ENCODE results near the gene SMIM35. TPM values are rescaled to one million over a fixed set of nuclear protein-coding genes. Genes with fewer than 3 reads are reported as not detected.

The SMIM35 gene
- total and polyA plus RNA-seq, 2 donors (not counting 1 experiment from before 2014, with no cell fraction given) = not detected

DNA sequence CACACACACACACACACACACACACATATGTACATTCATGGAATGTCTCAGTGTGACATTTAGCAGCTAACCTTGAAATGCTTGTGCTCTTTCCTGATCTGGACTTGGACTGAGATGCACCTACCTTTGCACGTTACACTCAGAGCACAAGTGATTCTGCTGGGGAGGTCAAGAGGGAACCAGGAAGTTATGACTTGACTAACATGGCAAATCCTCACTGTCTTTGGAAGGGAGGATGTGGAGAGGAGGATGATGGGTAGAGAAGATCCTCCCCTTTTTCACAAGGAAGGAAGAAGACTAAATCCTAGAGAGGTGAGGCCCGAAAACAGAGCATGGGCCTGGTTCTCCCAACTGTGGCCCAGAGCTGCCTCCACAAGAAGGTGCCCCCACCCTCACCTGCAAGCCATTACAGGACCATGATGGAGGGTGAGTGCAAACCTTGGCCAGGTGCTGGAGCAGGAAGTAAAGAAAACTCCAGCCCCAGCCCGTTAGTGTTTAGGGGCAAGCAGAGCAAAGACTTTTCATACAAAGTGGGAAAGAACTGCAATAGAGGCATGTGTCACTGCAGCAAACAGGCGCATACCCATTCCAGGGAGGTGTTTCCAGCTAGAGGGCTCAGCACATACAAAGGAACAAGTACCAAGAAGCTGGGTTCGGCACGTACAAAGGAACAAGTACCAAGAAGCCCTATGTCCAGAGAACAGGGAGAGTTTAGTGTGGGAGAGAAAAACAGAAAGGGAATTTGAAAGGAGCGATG lies 39.5 kb upstream of the SMIM35 start:
- Histone ChIP-seq H3K4me1 (ENCODE audit: control insufficient read depth, extremely low read depth, insufficient read depth, low read length) (no peaks in the 10 kb centered on the region), H3K4me2 (ENCODE audit: extremely low read depth, insufficient read depth, low read length) (no peak overlapping the region), H3K27me3 (ENCODE audit: control insufficient read depth, insufficient read depth, low read length) (no peaks in the 10 kb centered on the region), H3K4me3 (replicated peaks in 1 of 4; ENCODE audit: control extremely low read depth in 1 of 4, insufficient read depth in 1 of 4, low read depth in 3 of 4, low read length in 4 of 4) (no peak overlapping the region), H3K9me3 (ENCODE audit: control insufficient read depth, insufficient read depth, low read depth, low read length) (no peaks in the 10 kb centered on the region), H3K27ac (ENCODE audit: insufficient read depth, low read length) (no peak overlapping the region), H3K79me2 (ENCODE audit: control insufficient read depth, insufficient read depth, low read length) (no peaks in the 10 kb centered on the region), H3K9ac (ENCODE audit: insufficient read depth, low read length) (no peak overlapping the region), H4K20me1 (ENCODE audit: control insufficient read depth, extremely low read depth, insufficient read depth, low read length) (no peaks in the 10 kb centered on the region), H3K36me3 (ENCODE audit: control insufficient read depth, insufficient read depth, low read length) (no peaks in the 10 kb centered on the region), H2AFZ (ENCODE audit: low read length) (no peak overlapping the region)
- peak in 1 of 2 donors; percentile 6 for DNase-seq (ENCODE audit: low read depth in 2 of 2)
- TF ChIP-seq EZH2 (IDR thresholded peaks at IDR 0.05; ENCODE audit: low read length, missing control alignments) = no peak
- TF ChIP-seq, protein P1, sequence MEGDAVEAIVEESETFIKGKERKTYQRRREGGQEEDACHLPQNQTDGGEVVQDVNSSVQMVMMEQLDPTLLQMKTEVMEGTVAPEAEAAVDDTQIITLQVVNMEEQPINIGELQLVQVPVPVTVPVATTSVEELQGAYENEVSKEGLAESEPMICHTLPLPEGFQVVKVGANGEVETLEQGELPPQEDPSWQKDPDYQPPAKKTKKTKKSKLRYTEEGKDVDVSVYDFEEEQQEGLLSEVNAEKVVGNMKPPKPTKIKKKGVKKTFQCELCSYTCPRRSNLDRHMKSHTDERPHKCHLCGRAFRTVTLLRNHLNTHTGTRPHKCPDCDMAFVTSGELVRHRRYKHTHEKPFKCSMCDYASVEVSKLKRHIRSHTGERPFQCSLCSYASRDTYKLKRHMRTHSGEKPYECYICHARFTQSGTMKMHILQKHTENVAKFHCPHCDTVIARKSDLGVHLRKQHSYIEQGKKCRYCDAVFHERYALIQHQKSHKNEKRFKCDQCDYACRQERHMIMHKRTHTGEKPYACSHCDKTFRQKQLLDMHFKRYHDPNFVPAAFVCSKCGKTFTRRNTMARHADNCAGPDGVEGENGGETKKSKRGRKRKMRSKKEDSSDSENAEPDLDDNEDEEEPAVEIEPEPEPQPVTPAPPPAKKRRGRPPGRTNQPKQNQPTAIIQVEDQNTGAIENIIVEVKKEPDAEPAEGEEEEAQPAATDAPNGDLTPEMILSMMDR (conservative IDR thresholded peaks at IDR 0.05 in 1 of 2, IDR thresholded peaks at IDR 0.05 in 1 of 2; ENCODE audit: low read depth in 1 of 2, low read length in 2 of 2) = no peak

DNA sequence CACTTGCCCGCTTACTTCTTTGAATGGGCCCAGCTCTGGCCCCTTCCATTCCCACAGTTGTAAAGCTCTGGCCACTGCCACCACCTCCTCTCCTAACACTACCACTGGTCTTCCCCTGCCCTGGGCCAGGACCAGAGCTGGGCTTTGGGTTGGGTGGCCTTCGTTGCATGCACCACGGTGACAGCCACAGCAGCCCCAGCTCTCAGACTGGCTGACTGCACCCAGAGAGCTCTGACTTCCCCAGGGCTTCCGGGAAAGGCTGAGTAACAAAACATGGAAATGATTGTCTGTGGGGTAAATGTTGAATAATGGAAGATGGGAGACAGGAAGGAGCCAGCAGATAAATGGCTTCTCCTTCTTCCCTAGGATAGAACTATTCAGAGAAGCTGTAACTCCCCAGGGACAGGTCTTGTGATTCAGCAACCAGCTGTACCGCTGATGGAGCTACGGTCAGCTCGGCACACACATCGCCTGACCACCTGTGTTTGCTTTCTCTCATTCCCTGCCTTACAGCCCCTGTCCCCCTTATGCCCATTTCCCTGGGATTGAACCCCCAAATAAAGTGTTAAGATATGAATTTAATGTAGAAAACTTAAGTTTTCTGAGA lies 38.3 kb upstream of the SMIM35 start:
- no peak overlapping the region for H3K9ac ChIP-seq (ENCODE audit: insufficient read depth, low read length)
- H3K79me2 ChIP-seq (ENCODE audit: control insufficient read depth, insufficient read depth, low read length) = no peaks in the 10 kb centered on the region
- DNase-seq (ENCODE audit: low read depth in 2 of 2) = no peak
- H3K9me3 ChIP-seq (ENCODE audit: control insufficient read depth, insufficient read depth, low read depth, low read length) = no peaks in the 10 kb centered on the region
- H3K4me3 ChIP-seq (replicated peaks in 1 of 4; ENCODE audit: control extremely low read depth in 1 of 4, insufficient read depth in 1 of 4, low read depth in 3 of 4, low read length in 4 of 4) = no peak overlapping the region
- no peak overlapping the region for H3K4me2 ChIP-seq (ENCODE audit: extremely low read depth, insufficient read depth, low read length)
- no peak overlapping the region for H2AFZ ChIP-seq (ENCODE audit: low read length)
- no peaks in the 10 kb centered on the region for H3K4me1 ChIP-seq (ENCODE audit: control insufficient read depth, extremely low read depth, insufficient read depth, low read length)
- no peak overlapping the region for H3K27ac ChIP-seq (ENCODE audit: insufficient read depth, low read length)
- no peak for TF ChIP-seq EZH2 (IDR thresholded peaks at IDR 0.05; ENCODE audit: low read length, missing control alignments)
- TF ChIP-seq, protein P1 (conservative IDR thresholded peaks at IDR 0.05 in 1 of 2, IDR thresholded peaks at IDR 0.05 in 1 of 2; ENCODE audit: low read depth in 1 of 2, low read length in 2 of 2) = no peak
- no peaks in the 10 kb centered on the region for H3K27me3 ChIP-seq (ENCODE audit: control insufficient read depth, insufficient read depth, low read length)
- H3K36me3 ChIP-seq (ENCODE audit: control insufficient read depth, insufficient read depth, low read length) = no peaks in the 10 kb centered on the region
- H4K20me1 ChIP-seq (ENCODE audit: control insufficient read depth, extremely low read depth, insufficient read depth, low read length) = no peaks in the 10 kb centered on the region

DNA sequence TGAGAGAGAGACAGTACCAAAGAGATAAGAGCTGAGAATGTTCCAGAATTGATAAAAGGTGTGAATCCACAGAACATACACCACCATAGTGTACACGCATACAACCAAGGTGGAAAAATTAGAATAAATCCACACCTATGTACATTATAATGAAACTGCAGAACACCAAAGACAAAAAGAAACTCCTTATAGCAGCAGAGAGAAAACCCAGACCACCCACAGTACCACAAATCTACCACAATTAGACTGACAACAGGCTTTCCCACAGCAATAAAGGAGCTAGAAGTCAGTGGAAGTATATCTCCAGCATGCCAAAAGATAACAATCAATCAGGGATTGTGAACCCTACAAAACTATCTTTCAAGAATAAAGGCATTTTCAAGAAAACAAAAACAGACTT lies 34.0 kb upstream of the SMIM35 start:
- no peaks in the 10 kb centered on the region for H3K79me2 ChIP-seq (ENCODE audit: control insufficient read depth, insufficient read depth, low read length)
- no peak overlapping the region for H3K27ac ChIP-seq (ENCODE audit: insufficient read depth, low read length)
- no peak overlapping the region for H3K9ac ChIP-seq (ENCODE audit: insufficient read depth, low read length)
- H3K4me1 ChIP-seq (ENCODE audit: control insufficient read depth, extremely low read depth, insufficient read depth, low read length) = no peaks in the 10 kb centered on the region
- H3K36me3 ChIP-seq (ENCODE audit: control insufficient read depth, insufficient read depth, low read length) = no peaks in the 10 kb centered on the region
- DNase-seq (ENCODE audit: low read depth in 2 of 2) = no peak
- no peaks in the 10 kb centered on the region for H3K9me3 ChIP-seq (ENCODE audit: control insufficient read depth, insufficient read depth, low read depth, low read length)
- H3K4me2 ChIP-seq (ENCODE audit: extremely low read depth, insufficient read depth, low read length) = no peak overlapping the region
- H4K20me1 ChIP-seq (ENCODE audit: control insufficient read depth, extremely low read depth, insufficient read depth, low read length) = no peaks in the 10 kb centered on the region
- H2AFZ ChIP-seq (ENCODE audit: low read length) = no peak overlapping the region
- TF ChIP-seq EZH2 (IDR thresholded peaks at IDR 0.05; ENCODE audit: low read length, missing control alignments) = no peak
- TF ChIP-seq, protein P1 (conservative IDR thresholded peaks at IDR 0.05 in 1 of 2, IDR thresholded peaks at IDR 0.05 in 1 of 2; ENCODE audit: low read depth in 1 of 2, low read length in 2 of 2) = no peak
- no peak overlapping the region for H3K4me3 ChIP-seq (replicated peaks in 1 of 4; ENCODE audit: control extremely low read depth in 1 of 4, insufficient read depth in 1 of 4, low read depth in 3 of 4, low read length in 4 of 4)
- no peaks in the 10 kb centered on the region for H3K27me3 ChIP-seq (ENCODE audit: control insufficient read depth, insufficient read depth, low read length)
